HepG2 (cell line): ENCODE data around the gene EMC9. TPM values are rescaled to one million over a fixed set of nuclear protein-coding genes. Genes with fewer than 3 reads are reported as not detected.

Source experiments
- KDM5B ChIP-seq: sonication (generic); formaldehyde crosslinking; IDR thresholded peaks from 2 replicates; pipeline ENCODE4 v1.4.0; 2020; ENCODE audit warnings: missing genetic modification reagents, mild to moderate bottlenecking, borderline replicate concordance
- MIXL1 ChIP-seq: IDR thresholded peaks from 2 replicates; pipeline ENCODE4 v1.6.1; 2016
- polyA plus RNA-seq, 8 experiments: library from polyadenylated mRNA; depleted of rRNA in 3 of 8; stranded (reverse) in 7 of 8; unstranded in 1 of 8; fragments of >200 nt; fragmentation: Illumina TruSeq in 4 of 8; extraction: Trizol in 4 of 8; gene quantifications; 2 replicates each; pipeline versions ENCODE4 v1.2.1 to v1.2.3, GENCODE V29; 2011 to 2016; ENCODE audit warnings: low read depth in 4 of 8, missing spikeins in 1 of 8, mixed read lengths in 1 of 8; ENCODE audit not compliant: insufficient read depth in 1 of 8
- total RNA-seq, 5 experiments: library from RNA; depleted of rRNA; stranded (reverse); fragments of >200 nt; fragmentation: Illumina TruSeq; extraction: Trizol; gene quantifications; 2 replicates each; pipeline ENCODE4 v1.2.3, GENCODE V29; 2016; ENCODE audit warnings: low read depth in 1 of 5
- TF ChIP-seq, protein P1 (sequence below): sonication (generic); formaldehyde crosslinking; IDR thresholded peaks from one replicate; pipeline ENCODE4 v1.5.1; 2020; ENCODE audit warnings: mild to moderate bottlenecking, missing genetic modification reagents; ENCODE audit errors: not compliant biosample characterization

The EMC9 gene
- total and polyA plus RNA-seq, 2 of the 13 experiments (the other 11 are each of a cell fraction or from before 2014, with no cell fraction given): 60.5 to 78.7 TPM

DNA sequence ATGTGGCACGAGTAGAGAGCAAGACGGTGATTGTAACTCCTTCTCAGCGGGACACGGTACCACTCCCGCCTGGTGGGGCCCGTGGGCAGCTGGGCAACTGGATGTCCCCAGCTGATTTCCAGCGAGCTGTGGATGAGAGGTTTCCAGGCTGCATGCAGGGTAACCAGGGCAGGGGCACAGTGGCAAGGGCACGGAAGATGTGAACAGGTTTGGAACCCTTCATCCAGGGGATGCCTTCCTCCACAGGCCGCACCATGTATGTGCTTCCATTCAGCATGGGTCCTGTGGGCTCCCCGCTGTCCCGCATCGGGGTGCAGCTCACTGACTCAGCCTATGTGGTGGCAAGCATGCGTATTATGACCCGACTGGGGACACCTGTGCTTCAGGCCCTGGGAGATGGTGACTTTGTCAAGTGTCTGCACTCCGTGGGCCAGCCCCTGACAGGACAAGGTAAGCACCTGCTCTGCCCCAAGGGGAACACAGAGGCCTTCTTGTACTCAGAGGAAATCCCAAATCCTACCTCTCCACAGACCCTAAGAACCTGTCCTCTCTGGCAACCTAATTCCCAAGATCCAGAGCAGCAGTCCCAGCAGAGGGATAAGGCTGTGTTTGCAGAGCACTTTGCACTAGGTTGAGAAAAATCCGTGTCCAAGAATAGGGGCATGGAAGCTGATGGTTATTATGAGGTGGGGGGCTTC, 43.0 kb downstream of the EMC9 start (continued):
- TF ChIP-seq, protein P1, sequence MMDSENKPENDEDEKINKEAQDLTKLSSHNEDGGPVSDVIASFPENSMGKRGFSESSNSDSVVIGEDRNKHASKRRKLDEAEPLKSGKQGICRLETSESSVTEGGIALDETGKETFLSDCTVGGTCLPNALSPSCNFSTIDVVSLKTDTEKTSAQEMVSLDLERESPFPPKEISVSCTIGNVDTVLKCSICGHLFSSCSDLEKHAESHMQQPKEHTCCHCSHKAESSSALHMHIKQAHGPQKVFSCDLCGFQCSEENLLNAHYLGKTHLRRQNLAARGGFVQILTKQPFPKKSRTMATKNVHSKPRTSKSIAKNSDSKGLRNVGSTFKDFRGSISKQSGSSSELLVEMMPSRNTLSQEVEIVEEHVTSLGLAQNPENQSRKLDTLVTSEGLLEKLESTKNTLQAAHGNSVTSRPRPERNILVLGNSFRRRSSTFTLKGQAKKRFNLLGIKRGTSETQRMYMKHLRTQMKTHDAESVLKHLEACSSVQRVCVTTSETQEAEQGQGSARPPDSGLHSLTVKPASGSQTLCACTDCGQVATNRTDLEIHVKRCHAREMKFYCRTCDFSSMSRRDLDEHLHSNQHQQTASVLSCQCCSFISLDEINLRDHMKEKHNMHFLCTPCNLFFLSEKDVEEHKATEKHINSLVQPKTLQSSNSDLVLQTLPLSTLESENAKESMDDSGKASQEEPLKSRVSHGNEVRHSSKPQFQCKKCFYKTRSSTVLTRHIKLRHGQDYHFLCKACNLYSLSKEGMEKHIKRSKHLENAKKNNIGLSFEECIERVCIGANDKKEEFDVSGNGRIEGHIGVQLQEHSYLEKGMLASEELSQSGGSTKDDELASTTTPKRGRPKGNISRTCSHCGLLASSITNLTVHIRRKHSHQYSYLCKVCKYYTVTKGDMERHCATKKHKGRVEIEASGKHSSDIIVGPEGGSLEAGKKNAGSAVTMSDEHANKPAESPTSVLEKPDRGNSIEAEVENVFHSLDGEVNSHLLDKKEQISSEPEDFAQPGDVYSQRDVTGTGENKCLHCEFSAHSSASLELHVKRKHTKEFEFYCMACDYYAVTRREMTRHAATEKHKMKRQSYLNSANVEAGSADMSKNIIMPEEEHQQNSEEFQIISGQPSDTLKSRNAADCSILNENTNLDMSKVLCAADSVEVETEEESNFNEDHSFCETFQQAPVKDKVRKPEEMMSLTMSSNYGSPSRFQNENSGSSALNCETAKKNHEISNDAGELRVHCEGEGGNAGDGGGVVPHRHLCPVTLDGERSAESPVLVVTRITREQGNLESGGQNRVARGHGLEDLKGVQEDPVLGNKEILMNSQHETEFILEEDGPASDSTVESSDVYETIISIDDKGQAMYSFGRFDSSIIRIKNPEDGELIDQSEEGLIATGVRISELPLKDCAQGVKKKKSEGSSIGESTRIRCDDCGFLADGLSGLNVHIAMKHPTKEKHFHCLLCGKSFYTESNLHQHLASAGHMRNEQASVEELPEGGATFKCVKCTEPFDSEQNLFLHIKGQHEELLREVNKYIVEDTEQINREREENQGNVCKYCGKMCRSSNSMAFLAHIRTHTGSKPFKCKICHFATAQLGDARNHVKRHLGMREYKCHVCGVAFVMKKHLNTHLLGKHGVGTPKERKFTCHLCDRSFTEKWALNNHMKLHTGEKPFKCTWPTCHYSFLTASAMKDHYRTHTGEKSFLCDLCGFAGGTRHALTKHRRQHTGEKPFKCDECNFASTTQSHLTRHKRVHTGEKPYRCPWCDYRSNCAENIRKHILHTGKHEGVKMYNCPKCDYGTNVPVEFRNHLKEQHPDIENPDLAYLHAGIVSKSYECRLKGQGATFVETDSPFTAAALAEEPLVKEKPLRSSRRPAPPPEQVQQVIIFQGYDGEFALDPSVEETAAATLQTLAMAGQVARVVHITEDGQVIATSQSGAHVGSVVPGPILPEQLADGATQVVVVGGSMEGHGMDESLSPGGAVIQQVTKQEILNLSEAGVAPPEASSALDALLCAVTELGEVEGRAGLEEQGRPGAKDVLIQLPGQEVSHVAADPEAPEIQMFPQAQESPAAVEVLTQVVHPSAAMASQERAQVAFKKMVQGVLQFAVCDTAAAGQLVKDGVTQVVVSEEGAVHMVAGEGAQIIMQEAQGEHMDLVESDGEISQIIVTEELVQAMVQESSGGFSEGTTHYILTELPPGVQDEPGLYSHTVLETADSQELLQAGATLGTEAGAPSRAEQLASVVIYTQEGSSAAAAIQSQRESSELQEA (CRISPR knock-in tag): peak; percentile 28
- TF ChIP-seq MIXL1 (CRISPR knock-in tag): no peak
- TF ChIP-seq KDM5B (CRISPR knock-in tag): no peak
